ENCODE measurements around the gene DUSP15.

GRCh38 chr20:31915491-31916280, 45.4 kb upstream of the DUSP15 start:
- TF ChIP-seq, protein P1, sequence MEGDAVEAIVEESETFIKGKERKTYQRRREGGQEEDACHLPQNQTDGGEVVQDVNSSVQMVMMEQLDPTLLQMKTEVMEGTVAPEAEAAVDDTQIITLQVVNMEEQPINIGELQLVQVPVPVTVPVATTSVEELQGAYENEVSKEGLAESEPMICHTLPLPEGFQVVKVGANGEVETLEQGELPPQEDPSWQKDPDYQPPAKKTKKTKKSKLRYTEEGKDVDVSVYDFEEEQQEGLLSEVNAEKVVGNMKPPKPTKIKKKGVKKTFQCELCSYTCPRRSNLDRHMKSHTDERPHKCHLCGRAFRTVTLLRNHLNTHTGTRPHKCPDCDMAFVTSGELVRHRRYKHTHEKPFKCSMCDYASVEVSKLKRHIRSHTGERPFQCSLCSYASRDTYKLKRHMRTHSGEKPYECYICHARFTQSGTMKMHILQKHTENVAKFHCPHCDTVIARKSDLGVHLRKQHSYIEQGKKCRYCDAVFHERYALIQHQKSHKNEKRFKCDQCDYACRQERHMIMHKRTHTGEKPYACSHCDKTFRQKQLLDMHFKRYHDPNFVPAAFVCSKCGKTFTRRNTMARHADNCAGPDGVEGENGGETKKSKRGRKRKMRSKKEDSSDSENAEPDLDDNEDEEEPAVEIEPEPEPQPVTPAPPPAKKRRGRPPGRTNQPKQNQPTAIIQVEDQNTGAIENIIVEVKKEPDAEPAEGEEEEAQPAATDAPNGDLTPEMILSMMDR (conservative IDR thresholded peaks at IDR 0.05), result no peak
- TF ChIP-seq EZH2 (IDR thresholded peaks at IDR 0.05; ENCODE audit: low read depth), result no peak

All from PC-9 (cell line).